K562 (cell line): ENCODE data around the gene CHD3. TPM values are rescaled to one million over a fixed set of nuclear protein-coding genes. Genes with fewer than 3 reads are reported as not detected.

ENCODE experiments used
- ATAC-seq: fragments of 200-7000 bp; cut with Tn5 transposase; 3 replicates; pipeline ENCODE4 v1.9.1; 2020; ENCODE audit warnings: moderate library complexity
- BruUV-seq: library from RNA; stranded (reverse); fragments of 400-500 nt; replicated peaks from 2 replicates; lab custom pipeline; 2021; lab: Mats Ljungman, UMichigan
- CTCF ChIA-PET: fragments of 300-600 bp; formaldehyde crosslinking; extraction: SDS; loops from one replicate; lab custom pipeline; 2021; ENCODE audit warnings: low intra/inter-chr PET ratio; lab: Yijun Ruan, JAX
- POLR2A ChIA-PET: fragments of 300-600, 350-650 bp; sonication (Branson Sonifier 250); formaldehyde crosslinking; extraction: SDS; loops from one replicate; lab custom pipeline; 2021; ENCODE audit warnings: antibody characterized with exemption, inconsistent platforms; lab: Yijun Ruan, JAX
- DNase-seq, 4 experiments: peaks; one replicate each; pipeline versions ENCODE4 v3.0.0 to v3.0.0-alpha.2; 2011 to 2018; ENCODE audit warnings: low spot score in 3 of 4, mixed read lengths in 3 of 4; ENCODE audit errors: extremely low read depth in 1 of 4
- FAIRE-seq: peaks from 2 replicates; lab custom pipeline; 2011; peaks lifted over from hg19 to GRCh38; lab: Jason Lieb, UNC
- H2AFZ ChIP-seq: 2 replicates; pipeline ENCODE4 v1.6.0; 2011; ENCODE audit warnings: low read depth, low read length, control low read depth, inconsistent platforms
- H3K27ac ChIP-seq: fragments of 200-600 bp; 3 replicates; pipeline ENCODE4 v1.8.0; 2011; ENCODE audit warnings: low read depth, mild to moderate bottlenecking, control low read depth, inconsistent platforms, low read length, moderate library complexity, mixed read lengths; ENCODE audit errors: extremely low read depth
- H3K27me3 ChIP-seq, 2 experiments: fragments of 300-600 bp in 1 of 2; 2 replicates in 1 of 2; 3 replicates in 1 of 2; pipeline versions ENCODE4 v1.6.0 to v1.8.0; 2011; ENCODE audit warnings: inconsistent platforms in 2 of 2, low read length in 2 of 2, mild to moderate bottlenecking in 1 of 2, mixed read lengths in 1 of 2, moderate library complexity in 1 of 2; ENCODE audit not compliant: control insufficient read depth in 2 of 2, insufficient read depth in 2 of 2
- H3K36me3 ChIP-seq: fragments of 300-600 bp; 3 replicates; pipeline ENCODE4 v1.8.0; 2011; ENCODE audit warnings: mild to moderate bottlenecking, low read length, inconsistent platforms; ENCODE audit not compliant: control insufficient read depth, insufficient read depth
- H3K4me1 ChIP-seq, 2 experiments: fragments of 200-600 bp in 1 of 2; replicated peaks in 1 of 2; 2 replicates in 1 of 2; 3 replicates in 1 of 2; pipeline versions ENCODE4 v1.5.1 to v1.8.0; 2011; ENCODE audit warnings: inconsistent platforms in 2 of 2, low read length in 2 of 2, mild to moderate bottlenecking in 1 of 2, mixed read lengths in 1 of 2, moderate library complexity in 1 of 2; ENCODE audit not compliant: control insufficient read depth in 2 of 2, insufficient read depth in 2 of 2
- H3K4me2 ChIP-seq: 2 replicates; pipeline ENCODE4 v1.6.1; 2011; ENCODE audit warnings: low read length, control low read depth, inconsistent platforms, mixed read lengths; ENCODE audit not compliant: insufficient read depth
- H3K4me3 ChIP-seq: fragments of 200-600 bp; sonication (generic), shearing (Covaris generic); 2 replicates; pipeline ENCODE4 v1.5.1; 2016; ENCODE audit warnings: control low read depth, inconsistent platforms
- H3K79me2 ChIP-seq: fragments of 200-600 bp; 3 replicates; pipeline ENCODE4 v1.8.0; 2011; ENCODE audit warnings: low read length, inconsistent platforms; ENCODE audit not compliant: control insufficient read depth, insufficient read depth
- H3K9ac ChIP-seq, 2 experiments: 2 replicates each; pipeline versions ENCODE4 v1.6.0 to v1.6.1; 2011; ENCODE audit warnings: low read depth in 2 of 2, low read length in 2 of 2, control low read depth in 1 of 2, inconsistent platforms in 1 of 2, mild to moderate bottlenecking in 1 of 2, mixed read lengths in 1 of 2; ENCODE audit not compliant: insufficient read depth in 1 of 2
- H3K9me1 ChIP-seq: one replicate; pipeline ENCODE4 v1.6.0; 2011; ENCODE audit warnings: inconsistent platforms, mild to moderate bottlenecking, low read length, moderate library complexity; ENCODE audit not compliant: control insufficient read depth, insufficient read depth
- H3K9me3 ChIP-seq: replicated peaks from 2 replicates; pipeline ENCODE4 v1.5.1; 2011; ENCODE audit warnings: low read depth, low read length, inconsistent platforms; ENCODE audit not compliant: control insufficient read depth, insufficient read depth
- H4K20me1 ChIP-seq: replicated peaks from 2 replicates; pipeline ENCODE4 v1.6.1; 2011; ENCODE audit warnings: low read length, inconsistent platforms, mixed read lengths; ENCODE audit not compliant: control insufficient read depth, insufficient read depth
- HCFC1 ChIP-seq: IDR thresholded peaks from 2 replicates; pipeline ENCODE4 v1.6.1; 2012; ENCODE audit warnings: low read depth, low read length, improper control_type of control experiment
- POLR2B ChIP-seq: fragments of 450-650 bp; IDR thresholded peaks from 2 replicates; pipeline ENCODE4 v1.6.1; 2018; ENCODE audit warnings: low read depth; ENCODE audit not compliant: partially characterized antibody
- PYGO2 ChIP-seq: fragments of 450-650 bp; IDR thresholded peaks from 2 replicates; pipeline ENCODE4 v1.6.1; 2016; ENCODE audit warnings: mild to moderate bottlenecking, missing genetic modification characterization, moderate library complexity, missing compliant biosample characterization
- SAP30 ChIP-seq: fragments of 200-600 bp; sonication (generic); IDR thresholded peaks from 2 replicates; pipeline ENCODE4 v1.6.1; 2012; ENCODE audit warnings: borderline replicate concordance, low read depth, mild to moderate bottlenecking, moderate library complexity, low read length, control low read depth, inconsistent platforms; ENCODE audit not compliant: insufficient read depth, poor library complexity, severe bottlenecking
- U2AF1 ChIP-seq: fragments of 200-400 bp; formaldehyde crosslinking; optimal IDR thresholded peaks from 2 replicates; pipeline ENCODE3; 2017; ENCODE audit warnings: mild to moderate bottlenecking, low read depth, low read length, moderate library complexity
- WGBS: fragments of 100-300 bp; shearing (Covaris generic); methylation state at CpG from one replicate; pipeline ENCODE4 v1.1.6; 2016; ENCODE audit warnings: low coverage, mixed read lengths; ENCODE audit not compliant: insufficient coverage; ENCODE audit errors: missing lambda C conversion rate; 5-methylcytosine and 5-hydroxymethylcytosine counted together
- in situ Hi-C: fragments of 300-500 bp; cut with MboI; formaldehyde crosslinking; loops from 4 replicates; pipeline ENCODE4 v1.15.0; 2018; ENCODE audit warnings: inconsistent platforms, mixed read lengths
- intact Hi-C: fragments of 100-400 bp; cut with micrococcal nuclease; formaldehyde crosslinking; loops from 2 replicates; pipeline ENCODE4 v1.14.2; 2022
- polyA plus RNA-seq, 8 experiments: library from polyadenylated mRNA; depleted of rRNA in 4 of 8; stranded (reverse) in 5 of 8; unstranded in 3 of 8; fragments of >200 nt; fragmentation: Nextera tagmentation in 2 of 8; fragmentation: Illumina TruSeq in 1 of 8; extraction: Ambion mirVana in 2 of 8; extraction: Trizol in 1 of 8; gene quantifications; 2 replicates each; pipeline versions ENCODE4 v1.2.1 to v1.2.3, GENCODE V29; 2011 to 2014; ENCODE audit warnings: inconsistent platforms in 1 of 8, missing spikeins in 1 of 8
- total RNA-seq, 7 experiments: library from RNA; depleted of rRNA in 6 of 7; stranded (reverse); fragments of >200 nt in 6 of 7; fragmentation: Illumina TruSeq in 2 of 7; extraction: Trizol in 2 of 7; gene quantifications; 2 replicates each; pipeline versions ENCODE4 v1.2.1 to v1.2.3, GENCODE V29; 2011 to 2021; ENCODE audit warnings: low replicate concordance in 1 of 7
- TF ChIP-seq, protein P1 (sequence below): sonication (generic); formaldehyde crosslinking; IDR thresholded peaks from 2 replicates; pipeline ENCODE4 v1.8.0; 2022; ENCODE audit warnings: missing genetic modification reagents, mild to moderate bottlenecking, borderline replicate concordance

Gene CHD3
- total and polyA plus RNA-seq, 9 of the 15 experiments (the other 6 are each of a cell fraction or from before 2014, with no cell fraction given) = 0.39 to 38.2 (median 21.2) TPM

DNA sequence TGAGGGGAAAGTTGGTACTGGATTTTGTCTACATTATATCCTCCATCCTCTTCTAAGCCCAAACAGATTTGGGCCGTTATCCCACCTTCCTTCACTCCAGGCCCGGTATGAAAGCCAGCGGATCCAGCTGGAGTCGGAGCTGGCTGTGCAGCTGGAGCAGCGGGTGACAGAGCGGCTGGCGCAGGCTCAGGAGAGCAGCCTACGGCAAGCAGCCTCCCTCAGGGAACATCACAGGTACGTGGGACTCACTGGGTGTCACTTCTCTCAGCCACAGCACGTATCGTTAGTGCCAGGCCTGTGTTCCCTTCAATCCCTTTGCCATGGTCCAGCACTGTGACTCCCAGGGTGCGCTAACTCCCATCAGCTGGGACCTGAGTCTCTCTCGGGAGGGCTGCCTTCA, 54.7 kb downstream of the CHD3 start (continued):
- no peak for TF ChIP-seq SAP30
- no peak for TF ChIP-seq POLR2B
- no peak for TF ChIP-seq HCFC1
- TF ChIP-seq, protein P1, sequence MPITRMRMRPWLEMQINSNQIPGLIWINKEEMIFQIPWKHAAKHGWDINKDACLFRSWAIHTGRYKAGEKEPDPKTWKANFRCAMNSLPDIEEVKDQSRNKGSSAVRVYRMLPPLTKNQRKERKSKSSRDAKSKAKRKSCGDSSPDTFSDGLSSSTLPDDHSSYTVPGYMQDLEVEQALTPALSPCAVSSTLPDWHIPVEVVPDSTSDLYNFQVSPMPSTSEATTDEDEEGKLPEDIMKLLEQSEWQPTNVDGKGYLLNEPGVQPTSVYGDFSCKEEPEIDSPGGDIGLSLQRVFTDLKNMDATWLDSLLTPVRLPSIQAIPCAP (CRISPR knock-in tag) = no peak
- no peak for TF ChIP-seq U2AF1

- H3K4me3 ChIP-seq = no peak overlapping the region
- intact Hi-C loops = no loop called here
- WGBS = 100% methylated on average over 9 of the region's 9 CpGs
- no TSS peak for BruUV-seq
- ChIA-PET POLR2A (interaction anchor here (0.5 to 1.6 kb wide), 7 partner anchors 9 to 869 kb away, joined by 3 to 7 read pairs (median 3); partner anchors contain the start of genes CNTROB and TRAPPC1), CTCF (no interaction called here)
- ATAC-seq (no peak), DNase-seq (no peak), FAIRE-seq (no peak)
- no peaks in the 10 kb centered on the region for H3K27me3 ChIP-seq
- no peak overlapping the region for H3K4me2 ChIP-seq
- in situ Hi-C loops = no loop called here
- no peak overlapping the region for H2AFZ ChIP-seq
- H3K4me1 ChIP-seq = no peaks in the 10 kb centered on the region
- no peak for TF ChIP-seq PYGO2
- H3K36me3 ChIP-seq = peaks cover 65% of the 10 kb centered on the region
- no peak overlapping the region; a peak in 1 of 4 replicates for H3K9ac ChIP-seq
- H3K9me3 ChIP-seq = no peaks in the 10 kb centered on the region
- no peak overlapping the region for H3K27ac ChIP-seq
- no peaks in the 10 kb centered on the region for H4K20me1 ChIP-seq
- no peaks in the 10 kb centered on the region for H3K79me2 ChIP-seq
- no peaks in the 10 kb centered on the region for H3K9me1 ChIP-seq
Measured at GRCh38 chr17:7944326-7944725, 55.7 kb downstream of the CHD3 start.
